Left renal cortex interstitium (tissue), 4 donors: Measurements from ENCODE around the gene ACOT12. TPM values are rescaled to one million over a fixed set of nuclear protein-coding genes. Genes with fewer than 3 reads are reported as not detected.
"Not testable (repeated sequence)": the region's sequence is repeated elsewhere in the genome, so short reads cannot be mapped to it uniquely, and the experiment has no call there.

Experiments used
- DNase-seq, 4 donors: peaks; one replicate each; pipeline ENCODE4 v3.0.0-alpha.2; 2013; ENCODE audit warnings: low read depth in 4 of 4, low spot score in 2 of 4, missing footprints in 1 of 4
- polyA plus RNA-seq, 4 donors: library from polyadenylated mRNA; unstranded; fragments of 120-200 nt; gene quantifications; one replicate each; pipeline ENCODE4 v1.2.1, GENCODE V29; 2013; ENCODE audit not compliant: insufficient read length in 4 of 4

Gene ACOT12
- polyA plus RNA-seq, 4 donors = 0.94 to 1.4 (median 1.0) TPM

DNA sequence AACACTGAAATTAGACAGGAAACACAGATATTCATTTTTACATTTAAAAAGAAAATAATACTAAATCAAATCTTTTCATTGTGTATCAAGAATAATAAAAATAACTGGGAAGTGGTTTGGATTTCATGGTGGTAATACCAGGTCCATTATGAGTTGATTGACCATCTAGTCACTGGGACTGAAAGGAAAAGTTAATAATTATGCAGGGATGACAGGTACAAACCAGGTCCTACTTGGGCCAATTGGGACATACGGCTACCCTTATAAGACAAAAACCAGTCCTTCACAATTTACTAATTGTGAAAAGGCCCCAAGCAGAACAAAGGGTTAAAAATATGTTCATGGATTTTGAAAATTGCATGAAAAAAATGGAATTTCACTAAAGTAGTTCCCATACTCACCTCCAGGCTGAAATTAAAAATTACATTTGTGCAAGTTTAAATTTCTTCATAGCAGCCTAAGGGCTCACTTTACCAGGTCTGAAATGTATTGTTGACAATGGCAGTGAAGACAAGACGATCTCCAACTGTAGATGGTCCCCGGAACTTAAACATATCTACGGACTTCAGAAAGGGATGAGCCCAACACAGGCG is 48.4 kb downstream of the ACOT12 start:
- no peak for DNase-seq

GRCh38 chr5:81344736-81345135 is 49.2 kb downstream of the ACOT12 start:
- no peak for DNase-seq

- not testable (repeated sequence) for DNase-seq
These were observed 55.7 kb downstream of the ACOT12 start for GRCh38 chr5:81338213-81338612.

GRCh38 chr5:81337803-81338202 is 56.1 kb downstream of the ACOT12 start:
- DNase-seq = no peak

DNA sequence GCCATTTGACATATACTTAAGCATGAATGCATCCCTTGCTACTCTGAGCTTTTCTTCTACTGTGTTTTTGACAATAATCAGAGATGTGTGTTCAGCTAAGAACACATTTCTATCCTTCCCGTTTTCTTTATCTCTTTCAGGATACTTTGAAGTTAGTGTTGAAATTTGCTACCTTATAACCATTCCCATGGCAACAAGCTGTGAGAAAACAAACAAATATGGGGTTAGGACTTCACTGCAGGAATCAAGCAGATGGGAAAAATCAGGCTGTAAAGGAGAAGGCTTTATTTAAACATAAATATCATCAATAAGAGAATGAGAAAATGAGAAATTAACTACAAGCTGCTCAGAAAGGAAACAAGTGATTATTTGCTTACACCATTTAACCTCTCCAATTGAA is 57.4 kb downstream of the ACOT12 start:
- no peak for DNase-seq

DNA sequence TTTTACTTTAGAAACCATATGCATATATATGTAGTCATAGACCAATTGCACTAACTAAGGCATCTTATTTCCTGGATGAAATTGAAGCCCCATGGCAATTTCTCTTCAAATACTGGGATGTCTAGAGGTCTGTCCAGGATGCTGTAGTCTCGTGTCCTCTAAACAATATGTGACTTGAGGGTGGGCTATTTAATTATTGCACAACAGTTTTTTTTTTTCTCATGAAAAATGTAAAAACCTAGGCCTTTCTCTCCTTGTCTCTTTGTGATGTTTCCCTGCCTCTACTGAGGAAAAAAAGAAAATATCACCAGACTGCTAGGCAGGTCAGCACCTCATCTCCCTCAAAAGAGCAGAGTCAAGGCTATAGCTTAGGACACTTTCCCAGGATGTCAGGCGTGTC is 58.0 kb downstream of the ACOT12 start:
- no peak for DNase-seq

DNA sequence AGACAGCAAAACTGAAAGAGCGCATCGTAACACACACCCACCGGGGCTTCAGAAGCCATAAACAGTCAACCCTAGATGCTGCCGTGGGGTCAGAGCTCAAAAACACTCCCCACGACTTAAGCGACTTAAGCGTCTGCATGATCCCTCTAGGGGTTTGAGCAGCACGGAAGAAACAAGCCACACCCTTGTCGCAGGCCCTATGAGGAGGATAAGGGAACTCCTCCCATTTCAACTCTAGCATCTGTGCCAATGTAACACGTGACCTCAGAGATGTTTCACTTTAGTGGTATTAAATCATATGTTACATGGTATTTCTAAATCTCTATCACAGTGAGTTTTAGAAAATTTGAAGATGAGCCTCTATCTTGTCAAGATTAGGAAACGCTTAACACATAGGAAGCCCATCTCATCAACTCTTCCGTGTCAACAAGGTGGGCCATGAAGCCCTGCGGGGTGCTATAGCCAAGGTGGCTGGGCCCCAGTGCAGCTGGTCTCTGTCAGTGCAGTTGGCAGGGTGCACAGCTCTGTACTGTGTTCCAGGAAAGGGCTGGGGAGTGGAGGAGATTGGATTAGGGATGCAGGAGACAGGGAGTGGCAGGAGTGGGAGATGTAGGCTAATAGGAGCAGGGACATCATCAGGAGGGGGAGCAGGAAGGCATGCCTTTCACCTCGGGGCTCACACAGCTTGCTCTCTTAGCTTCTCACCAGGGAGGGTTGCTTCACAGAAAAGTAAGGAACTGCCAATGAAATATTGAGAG is 59.5 kb downstream of the ACOT12 start:
- no peak for DNase-seq

- no peak for DNase-seq
These were observed 67.4 kb downstream of the ACOT12 start for GRCh38 chr5:81326554-81326953.

- DNase-seq = no peak
These were observed 76.4 kb downstream of the ACOT12 start for GRCh38 chr5:81317536-81317935.

- DNase-seq = no peak
These were observed 77.4 kb downstream of the ACOT12 start for GRCh38 chr5:81316571-81316970.

- no peak for DNase-seq
These were observed 78.1 kb downstream of the ACOT12 start for GRCh38 chr5:81315830-81316229.

DNA sequence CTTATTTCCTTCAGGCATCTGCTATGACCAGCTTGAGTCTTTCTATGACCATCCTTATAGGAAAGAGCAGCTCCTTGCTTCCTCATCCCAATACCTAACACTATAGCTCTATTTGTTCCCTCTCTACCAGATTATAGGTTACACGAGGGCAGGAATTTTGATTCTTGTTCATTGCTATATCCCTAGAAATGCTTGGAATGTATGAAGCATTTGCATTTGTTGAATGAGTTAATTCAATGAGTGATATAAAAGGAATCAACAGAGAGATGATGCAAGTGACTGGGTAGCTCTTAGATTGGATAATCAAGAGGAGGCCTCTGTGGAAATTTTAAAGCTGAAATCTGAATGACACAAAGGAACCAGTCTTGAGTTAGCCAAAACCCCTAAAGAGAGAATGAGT is 78.6 kb downstream of the ACOT12 start:
- no peak for DNase-seq

- no peak for DNase-seq
These were observed 79.4 kb downstream of the ACOT12 start for GRCh38 chr5:81314581-81314980.

DNA sequence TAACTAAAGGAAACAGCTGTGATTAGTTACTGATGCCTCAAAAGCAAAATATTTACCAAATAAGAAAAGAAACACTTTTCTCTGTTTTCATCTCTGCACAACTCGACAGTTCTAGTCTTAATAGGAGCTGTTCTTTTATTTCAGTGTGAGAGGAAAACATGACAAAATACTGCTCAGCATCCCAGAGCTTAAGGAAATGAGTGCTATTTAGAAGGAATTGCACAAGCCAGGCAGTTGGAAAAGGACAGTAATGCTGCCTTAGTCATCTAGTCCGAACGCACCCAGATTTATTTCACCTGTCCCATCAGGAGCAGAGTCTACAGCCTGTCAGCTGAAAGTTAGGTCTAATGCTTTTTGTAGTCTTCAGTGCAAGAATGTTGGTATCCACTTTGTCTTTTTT is 80.2 kb downstream of the ACOT12 start:
- DNase-seq = no peak

DNA sequence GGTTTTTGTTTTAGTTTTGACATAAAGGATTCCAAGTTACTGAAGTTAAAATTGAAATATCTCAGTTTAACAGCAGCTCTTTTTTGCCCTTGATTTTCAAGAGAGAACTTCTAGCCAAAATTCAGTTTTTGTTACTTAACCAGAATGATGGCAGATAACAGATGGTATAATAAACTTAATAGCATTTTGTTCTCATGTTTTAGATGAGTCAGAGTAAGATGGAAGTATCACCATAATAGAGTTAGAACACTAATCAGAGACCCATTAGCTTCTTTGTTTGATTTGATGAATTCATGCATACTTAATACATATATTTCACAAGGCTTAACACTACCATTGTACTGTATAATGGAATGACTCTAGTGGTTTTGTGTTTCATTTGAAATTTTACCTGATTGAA is 80.7 kb downstream of the ACOT12 start:
- DNase-seq = no peak

DNA sequence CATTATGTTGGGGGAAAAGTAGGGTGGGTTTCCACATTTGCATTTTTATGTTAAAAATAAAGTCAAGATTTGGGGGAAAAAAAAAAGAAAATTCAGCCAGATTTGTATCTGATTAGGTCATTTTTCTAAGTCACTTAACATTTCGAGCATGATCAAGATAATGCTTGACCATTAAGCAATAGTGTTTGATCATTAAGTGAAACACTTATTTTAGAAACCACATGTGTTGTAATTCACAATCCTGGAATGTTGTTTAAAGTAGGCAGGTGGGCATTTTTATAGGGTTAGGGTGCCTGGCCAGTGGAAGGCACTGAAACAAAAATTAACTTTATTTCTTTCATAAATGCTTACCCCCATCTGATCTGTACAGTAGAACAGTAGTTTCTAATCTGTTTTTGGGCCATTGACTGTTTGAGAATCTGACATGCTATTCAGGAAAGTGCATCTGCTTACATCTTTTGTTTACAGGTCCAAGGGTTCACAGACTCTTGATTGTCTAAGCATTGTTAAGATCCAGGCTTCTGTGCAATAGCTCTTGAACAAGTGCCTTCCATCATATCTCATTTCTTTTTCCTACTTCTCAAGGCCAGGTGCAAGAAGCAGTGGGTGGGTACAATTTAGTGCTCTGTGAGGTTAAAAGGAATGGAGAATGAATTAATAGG is 83.4 kb downstream of the ACOT12 start:
- no peak for DNase-seq

DNA sequence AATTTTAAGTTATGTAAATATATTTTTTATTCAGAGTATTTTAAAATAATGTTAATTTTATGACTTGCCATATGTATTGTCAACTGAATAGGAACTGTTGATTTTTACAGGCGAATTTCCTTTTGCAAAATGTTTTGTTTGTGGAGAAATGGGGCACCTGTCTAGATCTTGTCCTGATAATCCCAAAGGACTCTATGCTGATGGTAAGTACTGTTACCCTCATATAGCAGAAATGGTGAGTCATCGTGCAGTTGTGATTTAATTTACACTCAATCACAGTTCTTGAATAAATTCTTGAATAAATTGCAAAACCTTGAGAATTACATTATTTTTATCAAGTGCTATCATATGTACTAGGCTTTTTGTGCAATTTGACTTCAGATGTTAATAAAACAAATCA is 85.1 kb downstream of the ACOT12 start:
- DNase-seq = no peak

DNA sequence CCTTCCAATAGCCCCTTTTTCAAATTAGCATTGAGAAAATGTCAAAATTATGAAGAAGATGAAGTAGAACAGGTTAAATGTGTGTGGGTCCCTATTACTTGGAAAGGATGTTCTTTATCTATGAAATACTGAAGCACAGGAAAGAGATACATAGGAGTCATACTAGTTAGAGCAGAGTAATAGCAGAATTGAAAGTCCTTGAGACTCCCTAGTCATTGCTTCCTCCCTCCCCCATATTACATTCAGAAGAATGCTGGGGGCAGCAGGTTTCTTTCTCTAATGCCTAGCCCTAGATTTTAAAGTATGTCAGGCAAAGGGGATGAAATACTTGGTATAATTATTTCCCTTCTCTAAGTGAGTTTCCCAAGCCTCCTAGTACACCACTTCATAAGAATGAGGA is 88.1 kb downstream of the ACOT12 start:
- no peak for DNase-seq

GRCh38 chr5:81303563-81303962 is 90.4 kb downstream of the ACOT12 start:
- DNase-seq = no peak

DNA sequence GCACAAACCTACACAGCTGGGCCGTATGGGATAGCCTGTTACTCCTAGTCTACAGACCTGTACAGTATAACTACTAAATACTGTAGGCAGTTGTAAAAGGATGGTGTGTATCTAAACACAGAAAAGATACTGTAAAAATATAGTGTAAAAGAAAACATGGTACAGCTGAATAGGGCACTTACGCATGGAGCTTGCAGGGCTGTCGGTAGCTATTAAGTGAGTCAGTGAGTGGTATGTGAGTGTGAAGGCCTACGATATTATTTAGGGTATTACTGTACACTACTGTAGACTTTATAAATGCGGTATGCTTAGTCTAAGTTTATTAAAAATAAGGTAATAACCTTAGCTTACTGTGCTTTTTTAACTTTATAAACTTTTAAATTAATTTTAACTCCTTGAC is 91.3 kb downstream of the ACOT12 start:
- no peak for DNase-seq

DNA sequence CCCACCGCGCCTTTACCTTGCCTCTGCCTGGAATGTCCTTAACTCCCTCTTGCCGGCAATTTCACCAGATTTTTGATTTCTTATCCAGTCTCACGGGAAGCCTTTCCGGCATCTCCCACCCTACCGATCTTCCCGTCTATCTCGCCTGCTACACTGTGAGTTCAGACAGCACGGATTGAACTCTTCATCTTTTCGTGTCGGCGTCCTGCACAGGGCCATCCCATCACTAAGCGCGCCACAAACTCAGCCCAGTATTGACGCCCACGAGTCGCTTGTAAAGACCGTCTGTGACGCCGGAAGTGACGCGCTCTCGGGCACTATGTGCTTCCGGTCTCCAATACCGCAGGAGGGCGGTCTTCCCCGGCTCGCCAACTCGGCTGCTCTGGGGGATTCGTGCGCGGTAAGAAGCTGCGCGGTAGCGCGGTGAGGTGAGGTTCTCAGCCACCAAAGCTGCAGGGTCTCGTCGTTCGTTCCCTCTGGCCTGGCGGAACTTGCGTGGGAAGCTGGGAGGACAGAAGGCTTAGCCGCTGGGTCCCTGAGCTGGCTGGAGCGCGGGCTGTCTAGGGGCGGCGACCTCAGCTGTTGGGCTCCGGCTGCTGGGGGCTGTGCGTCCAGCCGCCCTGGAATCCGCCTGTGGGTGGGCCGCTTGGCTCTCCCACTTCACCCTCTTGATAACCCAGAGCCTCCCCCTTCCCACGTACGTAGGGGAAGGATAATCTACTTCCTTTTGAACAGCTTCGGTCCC is 92.5 kb downstream of the ACOT12 start, which contains the start of gene ZCCHC9:
Gene ZCCHC9 (plus strand): TSS at position 317 of the 745 bp plus-strand sequence. CDS start 3,171 bp downstream, outside the sequence.
- DNase-seq = peak; percentile 87 to 96 (median 92)
